Ovary (tissue), 3 donors: ENCODE measurements around the gene PIK3AP1.

ENCODE experiments used
- POLR2A ChIP-seq: fragments of 450-650 bp; IDR thresholded peaks from one replicate; pipeline ENCODE4 v1.6.1; 2017; ENCODE audit warnings: antibody characterized with exemption, mild to moderate bottlenecking, moderate library complexity
- TF ChIP-seq, protein P1 (sequence below), 3 donors: fragments of 450-650 bp in 2 of 3; fragments of 200-600 bp in 1 of 3; IDR thresholded peaks; one replicate each; pipeline versions ENCODE4 v1.5.1 to v1.8.0; 2016 to 2022; ENCODE audit warnings: antibody characterized with exemption in 3 of 3, mild to moderate bottlenecking in 1 of 3
- donor health status: DM: no; HTN: no; CAD: no.

DNA sequence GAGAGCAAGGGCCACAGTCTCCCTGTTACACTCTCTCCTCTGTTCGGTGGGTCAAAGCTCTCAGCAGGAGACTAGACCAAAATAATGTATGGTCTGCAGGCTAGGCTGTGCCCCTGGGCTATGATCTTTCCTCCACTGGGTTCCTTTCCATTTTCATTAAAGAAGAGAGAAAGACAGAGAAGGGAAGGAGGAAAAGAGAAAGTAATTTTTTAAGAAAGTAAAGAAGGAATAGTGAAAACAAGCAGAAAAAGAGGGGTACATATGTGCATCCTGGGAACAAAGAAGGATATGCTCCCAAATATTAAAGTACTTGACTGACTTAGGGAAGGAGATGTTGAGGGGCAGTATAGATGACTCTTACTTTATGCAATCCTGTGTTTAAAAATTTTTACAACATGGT, 33.6 kb upstream of the PIK3AP1 start:
- TF ChIP-seq, protein P1, sequence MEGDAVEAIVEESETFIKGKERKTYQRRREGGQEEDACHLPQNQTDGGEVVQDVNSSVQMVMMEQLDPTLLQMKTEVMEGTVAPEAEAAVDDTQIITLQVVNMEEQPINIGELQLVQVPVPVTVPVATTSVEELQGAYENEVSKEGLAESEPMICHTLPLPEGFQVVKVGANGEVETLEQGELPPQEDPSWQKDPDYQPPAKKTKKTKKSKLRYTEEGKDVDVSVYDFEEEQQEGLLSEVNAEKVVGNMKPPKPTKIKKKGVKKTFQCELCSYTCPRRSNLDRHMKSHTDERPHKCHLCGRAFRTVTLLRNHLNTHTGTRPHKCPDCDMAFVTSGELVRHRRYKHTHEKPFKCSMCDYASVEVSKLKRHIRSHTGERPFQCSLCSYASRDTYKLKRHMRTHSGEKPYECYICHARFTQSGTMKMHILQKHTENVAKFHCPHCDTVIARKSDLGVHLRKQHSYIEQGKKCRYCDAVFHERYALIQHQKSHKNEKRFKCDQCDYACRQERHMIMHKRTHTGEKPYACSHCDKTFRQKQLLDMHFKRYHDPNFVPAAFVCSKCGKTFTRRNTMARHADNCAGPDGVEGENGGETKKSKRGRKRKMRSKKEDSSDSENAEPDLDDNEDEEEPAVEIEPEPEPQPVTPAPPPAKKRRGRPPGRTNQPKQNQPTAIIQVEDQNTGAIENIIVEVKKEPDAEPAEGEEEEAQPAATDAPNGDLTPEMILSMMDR (IDR thresholded peaks at IDR 0.05): no peak
- TF ChIP-seq POLR2A: no peak
